ENCODE measurements around the gene TUBB4B.

GRCh38 chr9:137255448-137256114, 14.5 kb downstream of the TUBB4B start:
- no peak for TF ChIP-seq CTCF (IDR thresholded peaks at IDR 0.05)
- TF ChIP-seq POLR2A (IDR thresholded peaks at IDR 0.05) = no peak
